GM12878 (cell line): Measurements from ENCODE around the gene VEGFB. TPM values are rescaled to one million over a fixed set of nuclear protein-coding genes. Genes with fewer than 3 reads are reported as not detected.

Experiments
- ATAC-seq: fragments of 200-7000 bp; cut with Tn5 transposase; 3 replicates; pipeline ENCODE4 v1.9.1; 2020; ENCODE audit warnings: mild to moderate bottlenecking, moderate library complexity
- BruUV-seq: library from RNA; stranded (reverse); fragments of 400-500 nt; replicated peaks from 2 replicates; lab custom pipeline; 2021; lab: Mats Ljungman, UMichigan
- CTCF ChIA-PET: fragments of 300-600 bp; sonication (Branson Sonifier 250); formaldehyde crosslinking; extraction: SDS; loops from one replicate; lab custom pipeline; 2021; ENCODE audit warnings: inconsistent platforms; lab: Yijun Ruan, JAX
- POLR2A ChIA-PET: fragments of 350-600 bp; formaldehyde crosslinking; extraction: SDS; loops from one replicate; lab custom pipeline; 2021; ENCODE audit warnings: inconsistent platforms; lab: Charles Lee
- RAD21 ChIA-PET: fragments of 300-600 bp; sonication (Branson Sonifier 250); formaldehyde crosslinking; loops from one replicate; lab custom pipeline; 2023; ENCODE audit warnings: antibody characterized with exemption; ENCODE audit not compliant: unreplicated experiment; lab: Charles Lee
- SMC1A ChIA-PET: fragments of 300-600 bp; sonication (Branson Sonifier 250); formaldehyde crosslinking; loops from one replicate; lab custom pipeline; 2023; ENCODE audit not compliant: unreplicated experiment, uncharacterized antibody; lab: Charles Lee
- DNase-seq: peaks from one replicate; pipeline ENCODE4 v3.0.0-alpha.2; 2011; ENCODE audit warnings: low read depth, low spot score
- FAIRE-seq: peaks from 3 replicates; lab custom pipeline; 2011; peaks lifted over from hg19 to GRCh38; lab: Jason Lieb, UNC
- H2AFZ ChIP-seq: 2 replicates; pipeline ENCODE4 v1.6.0; 2011; ENCODE audit warnings: low read depth, low read length, control low read depth; ENCODE audit not compliant: control insufficient read depth
- H3K27ac ChIP-seq: 2 replicates; pipeline ENCODE4 v1.5.1; 2011; ENCODE audit warnings: control low read depth; ENCODE audit not compliant: control insufficient read depth, insufficient read depth
- H3K27me3 ChIP-seq, 2 experiments: replicated peaks in 1 of 2; 2 replicates each; pipeline versions ENCODE4 v1.6.0 to v1.6.1; 2011; ENCODE audit warnings: low read length in 1 of 2; ENCODE audit not compliant: control insufficient read depth in 2 of 2, insufficient read depth in 2 of 2
- H3K36me3 ChIP-seq, 2 experiments: 2 replicates each; pipeline ENCODE4 v1.5.1; 2011; ENCODE audit warnings: low read length in 1 of 2; ENCODE audit not compliant: control insufficient read depth in 2 of 2, insufficient read depth in 2 of 2
- H3K4me1 ChIP-seq: 2 replicates; pipeline ENCODE4 v1.6.1; 2011; ENCODE audit warnings: mild to moderate bottlenecking, low read length, moderate library complexity, mixed read lengths; ENCODE audit not compliant: control insufficient read depth, insufficient read depth
- H3K4me2 ChIP-seq: 2 replicates; pipeline ENCODE4 v1.6.0; 2011; ENCODE audit warnings: control low read depth; ENCODE audit not compliant: control insufficient read depth, insufficient read depth
- H3K4me3 ChIP-seq: fragments of 200-600 bp; sonication (generic); 2 replicates; pipeline ENCODE4 v1.5.1; 2016
- H3K79me2 ChIP-seq: 2 replicates; pipeline ENCODE4 v1.6.0; 2011; ENCODE audit warnings: low read length; ENCODE audit not compliant: control insufficient read depth, insufficient read depth
- H3K9ac ChIP-seq: 2 replicates; pipeline ENCODE4 v1.8.0; 2011; ENCODE audit warnings: low read length, control low read depth, mixed read lengths; ENCODE audit not compliant: control insufficient read depth, insufficient read depth
- H3K9me3 ChIP-seq: replicated peaks from 3 replicates; pipeline ENCODE4 v1.5.1; 2011; ENCODE audit warnings: mild to moderate bottlenecking, low read length; ENCODE audit not compliant: control insufficient read depth, insufficient read depth
- H4K20me1 ChIP-seq: 2 replicates; pipeline ENCODE4 v1.6.0; 2011; ENCODE audit not compliant: control insufficient read depth, insufficient read depth
- ASH2L ChIP-seq: fragments of 300-600, 200-600 bp; sonication (generic); IDR thresholded peaks from 2 replicates; pipeline ENCODE4 v1.6.1; 2017; ENCODE audit warnings: low read depth, mild to moderate bottlenecking, borderline replicate concordance
- BCLAF1 ChIP-seq: fragments of 450-650 bp; IDR thresholded peaks from 2 replicates; pipeline ENCODE4 v1.6.1; 2017; ENCODE audit warnings: antibody characterized with exemption, mild to moderate bottlenecking, moderate library complexity
- HDGF ChIP-seq: fragments of 450-650 bp; IDR thresholded peaks from 2 replicates; pipeline ENCODE4 v1.6.1; 2016; ENCODE audit warnings: antibody characterized with exemption
- IRF4 ChIP-seq: IDR thresholded peaks from 2 replicates; pipeline ENCODE4 v1.6.1; 2011; ENCODE audit warnings: low read depth, low read length
- POLR2A ChIP-seq: IDR thresholded peaks from 2 replicates; pipeline ENCODE4 v1.6.1; 2011; ENCODE audit warnings: low read depth, mild to moderate bottlenecking, low read length
- RELA ChIP-seq: fragments of 450-650 bp; IDR thresholded peaks from 2 replicates; pipeline ENCODE4 v1.8.0; 2014; ENCODE audit warnings: borderline replicate concordance; ENCODE audit not compliant: partially characterized antibody
- WRNIP1 ChIP-seq: IDR thresholded peaks from 2 replicates; pipeline ENCODE4 v1.6.1; 2011; ENCODE audit warnings: low read depth, low read length, improper control_type of control experiment, borderline replicate concordance
- ZNF384 ChIP-seq: IDR thresholded peaks from 2 replicates; pipeline ENCODE4 v1.6.1; 2012; ENCODE audit warnings: low read depth, mild to moderate bottlenecking, low read length, improper control_type of control experiment, borderline replicate concordance
- WGBS: methylation state at CpG from one replicate; pipeline ENCODE4 v1.1.6; 2016; ENCODE audit warnings: low lambda C conversion rate; ENCODE audit not compliant: insufficient replicate concordance, insufficient coverage; ENCODE audit errors: missing lambda C conversion rate; 5-methylcytosine and 5-hydroxymethylcytosine counted together
- in situ Hi-C: fragments of 300-500 bp; cut with MboI; formaldehyde crosslinking; loops from 9 replicates; pipeline ENCODE4 v1.14.3; 2018; ENCODE audit warnings: mixed read lengths
- intact Hi-C: fragments of 100-400 bp; cut with micrococcal nuclease; formaldehyde crosslinking; loops from one replicate; pipeline ENCODE4 v1.14.2; 2022; ENCODE audit not compliant: unreplicated experiment
- polyA plus RNA-seq, 11 experiments: library from polyadenylated mRNA; depleted of rRNA in 4 of 11; unstranded in 6 of 11; stranded (reverse) in 5 of 11; fragments of >200 nt; fragmentation: Nextera tagmentation in 4 of 11; fragmentation: Illumina TruSeq in 1 of 11; extraction: Ambion mirVana in 4 of 11; extraction: Trizol in 1 of 11; gene quantifications; 1 replicate in 1 of 11; 2 replicates in 10 of 11; pipeline versions ENCODE4 v1.2.1 to v1.2.3, GENCODE V29; 2011 to 2016; ENCODE audit warnings: inconsistent platforms in 2 of 11, missing spikeins in 2 of 11, low read depth in 1 of 11
- total RNA-seq, 4 experiments: library from RNA; depleted of rRNA in 3 of 4; stranded (reverse); fragments of >200 nt in 3 of 4; fragmentation: Illumina TruSeq in 1 of 4; extraction: Trizol in 1 of 4; gene quantifications; 2 replicates each; pipeline versions ENCODE4 v1.2.1 to v1.2.3, GENCODE V29; 2013 to 2021
- TF ChIP-seq, protein P1 (sequence below): IDR thresholded peaks from 2 replicates; pipeline ENCODE4 v1.6.1; 2011; ENCODE audit warnings: borderline replicate concordance, low read depth, mild to moderate bottlenecking, moderate library complexity, low read length; ENCODE audit not compliant: insufficient read depth, poor library complexity, severe bottlenecking

The VEGFB gene
- total and polyA plus RNA-seq, 10 of the 15 experiments (the other 5 are each of a cell fraction or from before 2014, with no cell fraction given): 7.0 to 75.8 (median 20.3) TPM

DNA sequence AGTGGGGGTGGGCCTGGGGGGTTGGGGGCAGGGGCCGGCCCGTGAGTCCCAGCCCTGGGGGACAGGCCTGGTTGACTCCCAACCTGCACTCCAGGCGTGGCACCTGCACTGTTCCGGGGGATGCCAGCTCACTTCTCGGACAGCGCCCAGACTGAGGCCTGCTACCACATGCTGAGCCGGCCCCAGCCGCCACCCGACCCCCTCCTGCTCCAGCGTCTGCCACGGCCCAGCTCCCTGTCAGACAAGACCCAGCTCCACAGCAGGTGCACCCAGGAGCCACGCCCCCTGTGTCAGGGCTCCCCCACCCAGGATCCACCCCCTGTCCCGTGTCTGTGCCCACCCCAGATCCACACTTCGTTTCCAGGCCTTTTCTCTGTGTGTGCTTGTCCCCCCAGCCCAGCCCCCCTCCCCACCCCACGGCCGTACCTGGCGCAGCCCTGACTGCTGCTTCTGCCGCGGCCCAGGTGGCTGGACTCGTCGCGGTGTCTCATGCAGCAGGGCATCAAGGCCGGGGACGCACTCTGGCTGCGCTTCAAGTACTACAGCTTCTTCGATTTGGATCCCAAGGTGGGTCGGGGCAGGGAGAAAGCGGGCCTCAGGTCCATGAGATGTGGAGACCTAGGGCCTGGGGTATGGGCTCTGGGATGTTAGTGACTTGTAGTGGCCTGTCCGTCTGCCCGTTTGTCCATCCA lies 23.1 kb upstream of the VEGFB start:
- no peak overlapping the region for H3K4me3 ChIP-seq
- no peaks in the 10 kb centered on the region for H4K20me1 ChIP-seq
- H3K27me3 ChIP-seq: no peaks in the 10 kb centered on the region
- RAD21 ChIA-PET: no interaction called here
- no peak for TF ChIP-seq WRNIP1
- TF ChIP-seq POLR2A: peak; percentile 32
- no peak for TF ChIP-seq IRF4
- no peak for TF ChIP-seq HDGF
- no peak for TF ChIP-seq RELA
- TF ChIP-seq, all 136 proteins: peak for 1
- H3K36me3 ChIP-seq: peaks cover 17 to 22% of the 10 kb centered on the region in 2 experiments; a peak in 3 of 4 replicates
- no peak overlapping the region for H3K4me2 ChIP-seq
- POLR2A ChIA-PET: interaction anchor here (1.6 to 1.7 kb wide), 2 partner anchors 12 to 15 kb away, joined by 5 to 9 read pairs; partner anchors contain the start of genes NUDT22 and TRPT1
- BruUV-seq: no TSS peak
- peaks cover 4% of the 10 kb centered on the region for H3K4me1 ChIP-seq
- in situ Hi-C loops (no loop called here), intact Hi-C loops (no loop called here)
- no peak overlapping the region for H2AFZ ChIP-seq
- ATAC-seq (no peak), FAIRE-seq (no peak), DNase-seq (no peak)
- SMC1A ChIA-PET: interaction anchor here (1.7 kb wide), 1 partner anchor 15 kb away, joined by 6 read pairs; the partner anchor contains the start of genes NUDT22 and TRPT1
- H3K9ac ChIP-seq: no peak overlapping the region
- H3K9me3 ChIP-seq: no peaks in the 10 kb centered on the region
- CTCF ChIA-PET: interaction anchor here (1.2 kb wide), 1 partner anchor 93 kb away, joined by 3 read pairs; no protein-coding TSS in a partner anchor
- H3K79me2 ChIP-seq: peaks cover 30% of the 10 kb centered on the region
- no peak overlapping the region for H3K27ac ChIP-seq
- 87% methylated on average over 26 of the region's 30 CpGs for WGBS

GRCh38 chr11:64216879-64217278 lies 17.5 kb upstream of the VEGFB start:
- Histone ChIP-seq H2AFZ (no peak overlapping the region), H3K79me2 (no peaks in the 10 kb centered on the region), H3K36me3 (peaks cover 21 to 24% of the 10 kb centered on the region in 2 experiments), H3K9ac (no peak overlapping the region), H3K27ac (no peak overlapping the region), H4K20me1 (no peaks in the 10 kb centered on the region), H3K4me1 (no peaks in the 10 kb centered on the region; the same call in 1 of the 2 replicates), H3K27me3 (no peaks in the 10 kb centered on the region), H3K9me3 (no peaks in the 10 kb centered on the region), H3K4me2 (no peak overlapping the region), H3K4me3 (no peak overlapping the region)
- peak; percentile 25; the same call in 1 of the 3 replicates for ATAC-seq
- intact Hi-C loops: no loop called here
- POLR2A ChIA-PET: interaction anchor here (0.6 to 3.3 kb wide), 6 partner anchors 10 to 110 kb away, joined by 3 to 21 read pairs (median 5); partner anchors contain the start of genes FERMT3, NUDT22 and TRPT1
- RAD21 ChIA-PET: interaction anchor here (0.8 to 1.2 kb wide), 2 partner anchors 10 kb away, joined by 3 read pairs; no protein-coding TSS in a partner anchor
- DNase-seq: no peak
- CTCF ChIA-PET: interaction anchor here (1.5 to 4.2 kb wide), 2 partner anchors 9 to 11 kb away, joined by 5 to 14 read pairs; partner anchors contain the start of gene FERMT3
- 85% methylated on average over 6 of the region's 6 CpGs for WGBS
- BruUV-seq: no TSS peak
- in situ Hi-C loops: no loop called here
- SMC1A ChIA-PET: interaction anchor here (2.2 kb wide), 1 partner anchor 10 kb away, joined by 7 read pairs; the partner anchor contains the start of gene FERMT3
- FAIRE-seq: no peak
- TF ChIP-seq ZNF384: no peak
- TF ChIP-seq, protein P1, sequence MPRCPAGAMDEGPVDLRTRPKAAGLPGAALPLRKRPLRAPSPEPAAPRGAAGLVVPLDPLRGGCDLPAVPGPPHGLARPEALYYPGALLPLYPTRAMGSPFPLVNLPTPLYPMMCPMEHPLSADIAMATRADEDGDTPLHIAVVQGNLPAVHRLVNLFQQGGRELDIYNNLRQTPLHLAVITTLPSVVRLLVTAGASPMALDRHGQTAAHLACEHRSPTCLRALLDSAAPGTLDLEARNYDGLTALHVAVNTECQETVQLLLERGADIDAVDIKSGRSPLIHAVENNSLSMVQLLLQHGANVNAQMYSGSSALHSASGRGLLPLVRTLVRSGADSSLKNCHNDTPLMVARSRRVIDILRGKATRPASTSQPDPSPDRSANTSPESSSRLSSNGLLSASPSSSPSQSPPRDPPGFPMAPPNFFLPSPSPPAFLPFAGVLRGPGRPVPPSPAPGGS: no peak
- no peak for TF ChIP-seq ASH2L
- TF ChIP-seq BCLAF1: no peak
